ENCODE results near the gene PSMG4. TPM values are rescaled to one million over a fixed set of nuclear protein-coding genes. Genes with fewer than 3 reads are reported as not detected.
A peak's percentile ranks its signal among the peaks of the same experiment; 100 is the strongest.

PSMG4 gene
- total and polyA plus RNA-seq, 2 donors from 2014 or later, result 24.9 to 36.8 TPM

GRCh38 chr6:3228771-3229565, 29.8 kb upstream of the PSMG4 start:
- FAIRE-seq (no peak), DNase-seq (peak; percentile 72 to 90 (median 81))
- no peak overlapping the region for H3K27ac ChIP-seq (ENCODE audit: low read depth in 2 of 2, low read length in 2 of 2)
- no peaks in the 10 kb centered on the region for H3K9me3 ChIP-seq (ENCODE audit: control insufficient read depth in 2 of 3, insufficient read depth in 1 of 3, low read length in 3 of 3)
- peaks cover 0 to 29% (median 11%) of the 10 kb centered on the region in 3 donors for H3K4me1 ChIP-seq (ENCODE audit: control insufficient read depth in 2 of 3, insufficient read depth in 2 of 3, low read depth in 1 of 3, low read length in 3 of 3)
- no peaks in the 10 kb centered on the region for H3K36me3 ChIP-seq (ENCODE audit: control insufficient read depth in 2 of 3, insufficient read depth in 3 of 3, low read length in 3 of 3)
- no peak for TF ChIP-seq CTCF (IDR thresholded peaks at IDR 0.05; ENCODE audit: borderline replicate concordance, extremely low read depth, insufficient read depth)
- intact Hi-C loops (cut with DNase I), result no loop called here
- H3K4me3 ChIP-seq (ENCODE audit: low read length in 3 of 3), result peak overlapping the region; percentile 11 to 46 (median 30)
- H3K27me3 ChIP-seq (ENCODE audit: control insufficient read depth, insufficient read depth, low read length), result peaks cover 12% of the 10 kb centered on the region
- H3K9ac ChIP-seq (ENCODE audit: low read length in 3 of 3), result no peak overlapping the region

- peaks cover 0 to 29% (median 11%) of the 10 kb centered on the region in 3 donors for H3K4me1 ChIP-seq (ENCODE audit: control insufficient read depth in 2 of 3, insufficient read depth in 2 of 3, low read depth in 1 of 3, low read length in 3 of 3)
- DNase-seq, result peak in 4 of 5 donors; percentile 67 to 85 (median 74)
Observed at GRCh38 chr6:3229566-3230178, 29.1 kb upstream of the PSMG4 start.

GRCh38 chr6:3230256-3230882, 28.4 kb upstream of the PSMG4 start:
- peak overlapping the region in 1 of 3 donors; percentile 92 for H3K4me3 ChIP-seq (ENCODE audit: low read length in 3 of 3)
- H3K27ac ChIP-seq (ENCODE audit: low read depth in 2 of 2, low read length in 2 of 2), result no peak overlapping the region
- TF ChIP-seq CTCF (IDR thresholded peaks at IDR 0.05; ENCODE audit: borderline replicate concordance, extremely low read depth, insufficient read depth), result no peak
- peaks cover 0 to 29% (median 11%) of the 10 kb centered on the region in 3 donors for H3K4me1 ChIP-seq (ENCODE audit: control insufficient read depth in 2 of 3, insufficient read depth in 2 of 3, low read depth in 1 of 3, low read length in 3 of 3)
- DNase-seq (no peak), FAIRE-seq (no peak)
- peaks cover 14% of the 10 kb centered on the region for H3K27me3 ChIP-seq (ENCODE audit: control insufficient read depth, insufficient read depth, low read length)
- H3K9me3 ChIP-seq (ENCODE audit: control insufficient read depth in 2 of 3, insufficient read depth in 1 of 3, low read length in 3 of 3), result no peaks in the 10 kb centered on the region
- H3K36me3 ChIP-seq (ENCODE audit: control insufficient read depth in 2 of 3, insufficient read depth in 3 of 3, low read length in 3 of 3), result no peaks in the 10 kb centered on the region
- intact Hi-C loops (cut with DNase I), result no loop called here
- H3K9ac ChIP-seq (ENCODE audit: low read length in 3 of 3), result peak overlapping the region in 1 of 3 donors; percentile 7

More at GRCh38 chr6:3229566-3230178, 29.1 kb upstream of the PSMG4 start:
- Histone ChIP-seq H3K4me3 (ENCODE audit: low read length in 3 of 3) (peak overlapping the region in 2 of 3 donors; percentile 30 to 46), H3K36me3 (ENCODE audit: control insufficient read depth in 2 of 3, insufficient read depth in 3 of 3, low read length in 3 of 3) (no peaks in the 10 kb centered on the region), H3K9me3 (ENCODE audit: control insufficient read depth in 2 of 3, insufficient read depth in 1 of 3, low read length in 3 of 3) (no peaks in the 10 kb centered on the region), H3K27me3 (ENCODE audit: control insufficient read depth, insufficient read depth, low read length) (peaks cover 14% of the 10 kb centered on the region), H3K27ac (ENCODE audit: low read depth in 2 of 2, low read length in 2 of 2) (no peak overlapping the region), H3K9ac (ENCODE audit: low read length in 3 of 3) (peak overlapping the region in 1 of 3 donors; percentile 7)
- TF ChIP-seq CTCF (IDR thresholded peaks at IDR 0.05; ENCODE audit: borderline replicate concordance, extremely low read depth, insufficient read depth), result no peak
- intact Hi-C loops (cut with DNase I), result no loop called here
- FAIRE-seq, result no peak

Data from kidney (tissue), 14 donors.